ENCODE measurements around the gene VAV2.

DNA sequence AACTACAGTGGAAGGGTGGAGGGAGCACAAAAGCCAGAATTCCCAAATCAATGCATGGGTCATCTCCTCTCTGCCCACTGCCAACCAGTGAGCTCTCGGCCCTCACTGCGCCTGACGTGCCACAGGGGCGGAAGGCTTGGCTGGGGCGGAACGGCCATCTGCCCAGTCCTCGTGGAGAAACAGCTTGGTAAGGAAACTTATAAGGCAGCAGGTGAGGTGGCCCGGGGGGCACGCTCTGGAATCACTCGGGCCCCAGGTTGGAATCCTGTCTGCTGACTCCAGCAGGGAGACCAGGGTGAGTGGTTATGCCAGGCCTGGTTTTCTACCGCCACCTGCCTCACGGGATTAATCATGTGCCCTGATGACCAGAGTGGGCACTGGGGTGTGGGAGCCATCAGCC lies 52.3 kb downstream of the VAV2 start:
- TF ChIP-seq, protein P1, sequence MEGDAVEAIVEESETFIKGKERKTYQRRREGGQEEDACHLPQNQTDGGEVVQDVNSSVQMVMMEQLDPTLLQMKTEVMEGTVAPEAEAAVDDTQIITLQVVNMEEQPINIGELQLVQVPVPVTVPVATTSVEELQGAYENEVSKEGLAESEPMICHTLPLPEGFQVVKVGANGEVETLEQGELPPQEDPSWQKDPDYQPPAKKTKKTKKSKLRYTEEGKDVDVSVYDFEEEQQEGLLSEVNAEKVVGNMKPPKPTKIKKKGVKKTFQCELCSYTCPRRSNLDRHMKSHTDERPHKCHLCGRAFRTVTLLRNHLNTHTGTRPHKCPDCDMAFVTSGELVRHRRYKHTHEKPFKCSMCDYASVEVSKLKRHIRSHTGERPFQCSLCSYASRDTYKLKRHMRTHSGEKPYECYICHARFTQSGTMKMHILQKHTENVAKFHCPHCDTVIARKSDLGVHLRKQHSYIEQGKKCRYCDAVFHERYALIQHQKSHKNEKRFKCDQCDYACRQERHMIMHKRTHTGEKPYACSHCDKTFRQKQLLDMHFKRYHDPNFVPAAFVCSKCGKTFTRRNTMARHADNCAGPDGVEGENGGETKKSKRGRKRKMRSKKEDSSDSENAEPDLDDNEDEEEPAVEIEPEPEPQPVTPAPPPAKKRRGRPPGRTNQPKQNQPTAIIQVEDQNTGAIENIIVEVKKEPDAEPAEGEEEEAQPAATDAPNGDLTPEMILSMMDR (IDR thresholded peaks at IDR 0.05) = no peak
- no peak for TF ChIP-seq POLR2A (IDR thresholded peaks at IDR 0.05)

Measured in uterus (tissue), 2 donors.